HepG2 (cell line): Measurements from ENCODE around the gene SLU7. TPM values are rescaled to one million over a fixed set of nuclear protein-coding genes. Genes with fewer than 3 reads are reported as not detected.

Experiments used
- ARID5B ChIP-seq: IDR thresholded peaks from 2 replicates; pipeline ENCODE4 v1.4.0; 2020; ENCODE audit warnings: mild to moderate bottlenecking, missing genetic modification reagents
- HOXA3 ChIP-seq: sonication (generic); formaldehyde crosslinking; IDR thresholded peaks from 2 replicates; pipeline ENCODE4 v1.5.0; 2020; ENCODE audit warnings: missing genetic modification reagents
- IRF2 ChIP-seq: IDR thresholded peaks from 2 replicates; pipeline ENCODE4 v1.6.1; 2018; ENCODE audit warnings: missing genetic modification reagents, missing compliant biosample characterization
- KDM6A ChIP-seq: IDR thresholded peaks from 2 replicates; pipeline ENCODE4 v1.6.1; 2016; ENCODE audit warnings: low read depth
- KMT2B ChIP-seq: IDR thresholded peaks from 2 replicates; pipeline ENCODE4 v1.6.1; 2016; ENCODE audit warnings: missing genetic modification reagents, missing compliant biosample characterization
- MIXL1 ChIP-seq: IDR thresholded peaks from 2 replicates; pipeline ENCODE4 v1.6.1; 2016
- POLR2G ChIP-seq: fragments of 200-400 bp; formaldehyde crosslinking; IDR thresholded peaks from 2 replicates; pipeline ENCODE4 v1.6.1; 2018; ENCODE audit warnings: mild to moderate bottlenecking, low read depth, low read length, moderate library complexity
- SALL2 ChIP-seq: sonication (generic); formaldehyde crosslinking; IDR thresholded peaks from 2 replicates; pipeline ENCODE4 v1.8.1; 2023; ENCODE audit warnings: mild to moderate bottlenecking, missing genetic modification reagents, inconsistent platforms
- ZBTB10 ChIP-seq: sonication (generic); formaldehyde crosslinking; IDR thresholded peaks from 2 replicates; pipeline ENCODE4 v1.4.0; 2020; ENCODE audit warnings: missing genetic modification reagents, borderline replicate concordance
- ZBTB49 ChIP-seq: sonication (generic); formaldehyde crosslinking; IDR thresholded peaks from 2 replicates; pipeline ENCODE4 v1.4.0; 2020; ENCODE audit warnings: missing genetic modification reagents, borderline replicate concordance
- ZFYVE20 ChIP-seq: sonication (generic); formaldehyde crosslinking; IDR thresholded peaks from 2 replicates; pipeline ENCODE4 v1.8.0; 2023; ENCODE audit warnings: low read depth, mild to moderate bottlenecking, moderate library complexity, missing genetic modification reagents, borderline replicate concordance
- ZIK1 ChIP-seq: sonication (generic); formaldehyde crosslinking; IDR thresholded peaks from 2 replicates; pipeline ENCODE4 v1.5.0; 2020; ENCODE audit warnings: mild to moderate bottlenecking, low read depth, missing genetic modification reagents, borderline replicate concordance
- ZNF563 ChIP-seq: sonication (generic); formaldehyde crosslinking; IDR thresholded peaks from 2 replicates; pipeline ENCODE4 v1.8.0; 2022; ENCODE audit warnings: mild to moderate bottlenecking, moderate library complexity, missing genetic modification reagents
- ZNF652 ChIP-seq: IDR thresholded peaks from 2 replicates; pipeline ENCODE4 v1.6.1; 2016; ENCODE audit warnings: low read depth, borderline replicate concordance
- ZNF766 ChIP-seq: sonication (generic); formaldehyde crosslinking; IDR thresholded peaks from 2 replicates; pipeline ENCODE4 v1.5.0; 2020; ENCODE audit warnings: missing genetic modification reagents, borderline replicate concordance
- polyA plus RNA-seq, 8 experiments: library from polyadenylated mRNA; depleted of rRNA in 3 of 8; stranded (reverse) in 7 of 8; unstranded in 1 of 8; fragments of >200 nt; fragmentation: Illumina TruSeq in 4 of 8; extraction: Trizol in 4 of 8; gene quantifications; 2 replicates each; pipeline versions ENCODE4 v1.2.1 to v1.2.3, GENCODE V29; 2011 to 2016; ENCODE audit warnings: low read depth in 4 of 8, missing spikeins in 1 of 8, mixed read lengths in 1 of 8; ENCODE audit not compliant: insufficient read depth in 1 of 8
- total RNA-seq, 5 experiments: library from RNA; depleted of rRNA; stranded (reverse); fragments of >200 nt; fragmentation: Illumina TruSeq; extraction: Trizol; gene quantifications; 2 replicates each; pipeline ENCODE4 v1.2.3, GENCODE V29; 2016; ENCODE audit warnings: low read depth in 1 of 5
- TF ChIP-seq, protein P1 (sequence below): sonication (generic); formaldehyde crosslinking; IDR thresholded peaks from 2 replicates; pipeline ENCODE4 v1.8.1; 2023; ENCODE audit warnings: mild to moderate bottlenecking, missing genetic modification reagents, borderline replicate concordance
- TF ChIP-seq, protein P2 (sequence below): sonication (generic); formaldehyde crosslinking; IDR thresholded peaks from 2 replicates; pipeline ENCODE4 v1.4.0; 2020; ENCODE audit warnings: missing genetic modification reagents, borderline replicate concordance

The SLU7 gene
- total and polyA plus RNA-seq, 2 of the 13 experiments (the other 11 are each of a cell fraction or from before 2014, with no cell fraction given): 24.0 to 39.2 TPM

DNA sequence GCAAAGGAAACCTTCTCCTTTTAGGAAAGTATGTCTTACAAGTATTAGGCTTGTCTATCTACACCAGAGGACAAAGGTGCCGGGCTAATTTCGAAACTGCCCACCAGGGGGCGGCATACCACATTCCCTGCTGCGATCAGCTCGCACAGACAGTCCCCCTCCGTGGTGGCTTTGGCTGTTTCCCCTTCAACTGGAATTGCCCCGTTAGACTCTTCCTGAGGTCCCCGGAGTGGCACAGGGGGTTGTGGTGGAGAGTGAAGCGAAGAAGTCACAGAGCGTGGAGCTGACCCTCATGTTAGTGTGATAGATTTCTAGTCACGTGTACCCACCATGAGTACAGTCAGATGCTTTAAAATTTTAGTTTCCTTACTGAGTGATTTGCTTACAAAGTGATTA lies 20.3 kb upstream of the SLU7 start (continued):
- no peak for TF ChIP-seq IRF2 (CRISPR knock-in tag)
- TF ChIP-seq, protein P1, sequence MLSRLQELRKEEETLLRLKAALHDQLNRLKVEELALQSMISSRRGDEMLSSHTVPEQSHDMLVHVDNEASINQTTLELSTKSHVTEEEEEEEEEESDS (CRISPR knock-in tag): no peak
- TF ChIP-seq KDM6A: no peak
- TF ChIP-seq ZIK1: no peak
- TF ChIP-seq ZNF563 (CRISPR knock-in tag): no peak
- TF ChIP-seq ZNF652 (CRISPR knock-in tag): no peak
- no peak for TF ChIP-seq ZBTB10
- no peak for TF ChIP-seq ZNF766 (CRISPR knock-in tag)
- no peak for TF ChIP-seq ZFYVE20
- no peak for TF ChIP-seq POLR2G
- TF ChIP-seq, protein P2, sequence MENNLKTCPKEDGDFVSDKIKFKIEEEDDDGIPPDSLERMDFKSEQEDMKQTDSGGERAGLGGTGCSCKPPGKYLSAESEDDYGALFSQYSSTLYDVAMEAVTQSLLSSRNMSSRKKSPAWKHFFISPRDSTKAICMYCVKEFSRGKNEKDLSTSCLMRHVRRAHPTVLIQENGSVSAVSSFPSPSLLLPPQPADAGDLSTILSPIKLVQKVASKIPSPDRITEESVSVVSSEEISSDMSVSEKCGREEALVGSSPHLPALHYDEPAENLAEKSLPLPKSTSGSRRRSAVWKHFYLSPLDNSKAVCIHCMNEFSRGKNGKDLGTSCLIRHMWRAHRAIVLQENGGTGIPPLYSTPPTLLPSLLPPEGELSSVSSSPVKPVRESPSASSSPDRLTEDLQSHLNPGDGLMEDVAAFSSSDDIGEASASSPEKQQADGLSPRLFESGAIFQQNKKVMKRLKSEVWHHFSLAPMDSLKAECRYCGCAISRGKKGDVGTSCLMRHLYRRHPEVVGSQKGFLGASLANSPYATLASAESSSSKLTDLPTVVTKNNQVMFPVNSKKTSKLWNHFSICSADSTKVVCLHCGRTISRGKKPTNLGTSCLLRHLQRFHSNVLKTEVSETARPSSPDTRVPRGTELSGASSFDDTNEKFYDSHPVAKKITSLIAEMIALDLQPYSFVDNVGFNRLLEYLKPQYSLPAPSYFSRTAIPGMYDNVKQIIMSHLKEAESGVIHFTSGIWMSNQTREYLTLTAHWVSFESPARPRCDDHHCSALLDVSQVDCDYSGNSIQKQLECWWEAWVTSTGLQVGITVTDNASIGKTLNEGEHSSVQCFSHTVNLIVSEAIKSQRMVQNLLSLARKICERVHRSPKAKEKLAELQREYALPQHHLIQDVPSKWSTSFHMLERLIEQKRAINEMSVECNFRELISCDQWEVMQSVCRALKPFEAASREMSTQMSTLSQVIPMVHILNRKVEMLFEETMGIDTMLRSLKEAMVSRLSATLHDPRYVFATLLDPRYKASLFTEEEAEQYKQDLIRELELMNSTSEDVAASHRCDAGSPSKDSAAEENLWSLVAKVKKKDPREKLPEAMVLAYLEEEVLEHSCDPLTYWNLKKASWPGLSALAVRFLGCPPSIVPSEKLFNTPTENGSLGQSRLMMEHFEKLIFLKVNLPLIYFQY: no peak
- TF ChIP-seq MIXL1 (CRISPR knock-in tag): no peak
- TF ChIP-seq SALL2 (CRISPR knock-in tag): no peak
- no peak for TF ChIP-seq KMT2B
- no peak for TF ChIP-seq HOXA3
- peak; percentile 64; the same call in 1 of the 2 replicates for TF ChIP-seq ARID5B (CRISPR knock-in tag)
- TF ChIP-seq ZBTB49 (CRISPR knock-in tag): no peak
